HUES64 (cell line): ENCODE data around the gene GALNT14.

Experiments
- H3K27ac ChIP-seq: 2 replicates; pipeline ENCODE4 v1.7.0; 2013; ENCODE audit warnings: low read depth, low read length, inconsistent platforms
- H3K27me3 ChIP-seq: 2 replicates; pipeline ENCODE4 v1.6.1; 2013; ENCODE audit warnings: mild to moderate bottlenecking, low read length; ENCODE audit not compliant: insufficient read depth
- H3K36me3 ChIP-seq: 2 replicates; pipeline ENCODE4 v1.6.1; 2013; ENCODE audit warnings: mild to moderate bottlenecking, low read length; ENCODE audit not compliant: insufficient read depth
- H3K4me1 ChIP-seq: 2 replicates; pipeline ENCODE4 v1.6.1; 2013; ENCODE audit warnings: mild to moderate bottlenecking, low read length, moderate library complexity; ENCODE audit not compliant: insufficient read depth
- H3K4me3 ChIP-seq: 2 replicates; pipeline ENCODE4 v1.5.1; 2013; ENCODE audit warnings: mild to moderate bottlenecking, low read length, moderate library complexity
- H3K9ac ChIP-seq: 2 replicates; pipeline ENCODE4 v1.6.1; 2013; ENCODE audit warnings: mild to moderate bottlenecking, low read depth, low read length
- H3K9me3 ChIP-seq: 2 replicates; pipeline ENCODE4 v1.6.1; 2013; ENCODE audit warnings: low read depth, low read length; ENCODE audit not compliant: insufficient read depth
- WGBS: fragments of 150-250, 120-280 bp; methylation state at CpG from one replicate; pipeline ENCODE4 v1.1.7; 2013; ENCODE audit warnings: missing lambda C conversion rate; 5-methylcytosine and 5-hydroxymethylcytosine counted together

The GALNT14 gene

GRCh38 chr2:30987566-30987965 is 150.7 kb downstream of the GALNT14 start:
- no peak overlapping the region for H3K4me3 ChIP-seq
- no peak overlapping the region for H3K27ac ChIP-seq
- H3K9me3 ChIP-seq: no peaks in the 10 kb centered on the region
- H3K9ac ChIP-seq: no peak overlapping the region
- 63% methylated on average over 6 of the region's 6 CpGs for WGBS
- H3K36me3 ChIP-seq: no peaks in the 10 kb centered on the region
- no peaks in the 10 kb centered on the region for H3K4me1 ChIP-seq
- H3K27me3 ChIP-seq: no peaks in the 10 kb centered on the region

DNA sequence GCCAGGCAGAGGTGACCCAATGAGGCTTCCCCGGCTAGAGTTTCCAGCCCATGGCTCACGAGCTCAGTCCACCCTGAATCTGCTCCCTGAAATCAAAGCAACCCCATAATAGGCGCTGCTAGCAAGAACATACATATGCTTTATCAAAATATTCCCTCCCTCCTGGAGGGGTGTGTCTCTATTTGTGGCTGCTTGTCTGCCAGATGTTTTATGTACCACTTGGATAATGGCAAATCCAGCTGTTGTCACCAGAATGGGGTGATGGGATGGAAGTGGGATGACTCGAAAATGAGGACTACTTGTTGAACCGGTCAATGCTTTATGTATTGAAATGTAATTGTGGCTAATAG is 152.0 kb downstream of the GALNT14 start:
- Histone ChIP-seq H3K27me3 (no peaks in the 10 kb centered on the region), H3K9ac (no peak overlapping the region), H3K4me1 (peaks cover 5% of the 10 kb centered on the region; the same call in 1 of the 2 replicates), H3K27ac (no peak overlapping the region), H3K4me3 (no peak overlapping the region), H3K36me3 (no peaks in the 10 kb centered on the region), H3K9me3 (no peaks in the 10 kb centered on the region)
- WGBS: 93% methylated on average over 5 of the region's 5 CpGs

- H3K36me3 ChIP-seq: no peaks in the 10 kb centered on the region
- no peak overlapping the region for H3K27ac ChIP-seq
- no peak overlapping the region for H3K4me3 ChIP-seq
- H3K4me1 ChIP-seq: peaks cover 6% of the 10 kb centered on the region; the same call in 1 of the 2 replicates
- no peaks in the 10 kb centered on the region for H3K27me3 ChIP-seq
- no peak overlapping the region for H3K9ac ChIP-seq
- 88% methylated on average over 9 of the region's 9 CpGs for WGBS
- no peaks in the 10 kb centered on the region for H3K9me3 ChIP-seq
These were observed 152.6 kb downstream of the GALNT14 start for GRCh38 chr2:30985493-30986230.

DNA sequence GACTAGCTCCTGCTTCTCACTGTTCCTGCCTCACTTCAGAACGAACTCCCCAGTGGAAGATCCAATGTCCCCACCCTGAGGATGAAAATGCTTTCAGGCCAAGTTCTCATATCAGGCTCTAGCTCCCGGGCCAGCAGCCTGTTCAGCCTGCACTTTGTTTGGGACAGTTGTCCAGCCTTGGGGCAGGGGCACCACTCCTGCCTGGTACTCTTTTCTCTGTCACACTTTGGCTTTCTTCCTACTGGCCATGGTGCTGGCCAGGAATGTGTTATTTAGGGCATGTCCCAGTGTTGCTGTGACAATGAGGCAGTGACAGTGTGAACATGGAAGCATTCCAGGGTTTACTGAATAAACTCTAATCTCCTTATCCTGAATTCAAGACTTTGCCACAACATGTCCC is 154.1 kb downstream of the GALNT14 start:
- WGBS: 91% methylated on average over 2 of the region's 2 CpGs
- no peak overlapping the region for H3K4me3 ChIP-seq
- H3K9ac ChIP-seq: no peak overlapping the region
- H3K27ac ChIP-seq: no peak overlapping the region
- H3K9me3 ChIP-seq: no peaks in the 10 kb centered on the region
- peaks cover 6% of the 10 kb centered on the region; the same call in 1 of the 2 replicates for H3K4me1 ChIP-seq
- no peaks in the 10 kb centered on the region for H3K27me3 ChIP-seq
- no peaks in the 10 kb centered on the region for H3K36me3 ChIP-seq

DNA sequence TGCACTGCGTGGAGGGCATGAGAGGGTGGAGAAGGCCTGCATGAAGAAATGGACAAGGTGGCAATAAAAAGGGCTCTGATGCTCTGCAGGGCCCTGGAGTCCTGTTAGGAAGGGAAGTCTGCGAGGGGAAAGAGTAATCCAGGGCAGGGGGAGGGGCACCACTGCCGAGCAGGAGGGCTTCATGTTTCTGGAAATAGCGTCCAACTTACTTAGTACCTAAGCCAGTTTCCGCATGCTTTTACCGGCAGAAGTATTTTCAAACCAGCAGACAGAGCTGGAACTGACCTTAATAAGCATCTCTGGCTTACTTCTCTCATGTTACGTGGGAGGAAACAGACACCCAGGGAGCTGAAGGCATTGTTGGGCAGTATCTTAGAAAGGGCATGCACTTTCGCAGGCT is 156.7 kb downstream of the GALNT14 start:
- Histone ChIP-seq H3K4me1 (peaks cover 6% of the 10 kb centered on the region; the same call in 1 of the 2 replicates), H3K4me3 (no peak overlapping the region), H3K27me3 (no peaks in the 10 kb centered on the region), H3K36me3 (no peaks in the 10 kb centered on the region), H3K27ac (no peak overlapping the region), H3K9ac (no peak overlapping the region), H3K9me3 (no peaks in the 10 kb centered on the region)
- 79% methylated on average over 8 of the region's 8 CpGs for WGBS

GRCh38 chr2:30981096-30981495 is 157.1 kb downstream of the GALNT14 start:
- Histone ChIP-seq H3K36me3 (no peaks in the 10 kb centered on the region), H3K9me3 (no peaks in the 10 kb centered on the region), H3K9ac (no peak overlapping the region), H3K4me3 (no peak overlapping the region), H3K27me3 (no peaks in the 10 kb centered on the region), H3K27ac (no peak overlapping the region), H3K4me1 (peaks cover 6% of the 10 kb centered on the region; the same call in 1 of the 2 replicates)
- WGBS: 90% methylated on average over 3 of the region's 3 CpGs

GRCh38 chr2:30979822-30980245 is 158.4 kb downstream of the GALNT14 start:
- Histone ChIP-seq H3K27me3 (no peaks in the 10 kb centered on the region), H3K9ac (no peak overlapping the region), H3K36me3 (no peaks in the 10 kb centered on the region), H3K4me3 (no peak overlapping the region), H3K27ac (no peak overlapping the region), H3K4me1 (peaks cover 6% of the 10 kb centered on the region; the same call in 1 of the 2 replicates), H3K9me3 (no peaks in the 10 kb centered on the region)
- 88% methylated on average over 6 of the region's 6 CpGs for WGBS

DNA sequence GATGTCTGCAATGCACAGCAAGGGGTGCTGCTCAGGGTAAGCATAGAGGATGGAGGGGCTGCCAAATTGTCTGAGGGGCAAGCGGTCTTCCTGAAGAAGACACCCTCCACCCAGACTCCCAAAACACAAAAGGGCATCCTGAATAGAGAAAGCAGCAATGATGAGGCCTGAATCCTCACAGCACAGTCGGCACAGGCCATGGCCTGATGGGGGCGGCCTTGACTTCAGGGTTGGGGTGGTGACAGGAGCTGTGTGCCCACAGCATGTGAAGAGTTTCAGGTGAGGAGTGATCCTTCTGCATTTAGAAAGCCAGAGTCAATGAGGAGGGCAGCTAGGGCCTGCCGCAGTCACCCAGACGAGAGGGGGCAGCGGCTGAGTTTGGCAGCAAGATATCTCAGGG is 159.4 kb downstream of the GALNT14 start:
- Histone ChIP-seq H3K27me3 (no peaks in the 10 kb centered on the region), H3K9me3 (no peaks in the 10 kb centered on the region), H3K36me3 (no peaks in the 10 kb centered on the region), H3K27ac (no peak overlapping the region), H3K4me1 (peaks cover 6% of the 10 kb centered on the region; the same call in 1 of the 2 replicates), H3K4me3 (no peak overlapping the region), H3K9ac (no peak overlapping the region)
- 94% methylated on average over 6 of the region's 6 CpGs for WGBS

- no peak overlapping the region for H3K4me3 ChIP-seq
- H3K9me3 ChIP-seq: no peaks in the 10 kb centered on the region
- no peaks in the 10 kb centered on the region for H3K36me3 ChIP-seq
- no peak overlapping the region for H3K27ac ChIP-seq
- H3K27me3 ChIP-seq: no peaks in the 10 kb centered on the region
- WGBS: 87% methylated on average over 5 of the region's 5 CpGs
- peaks cover 6% of the 10 kb centered on the region; the same call in 1 of the 2 replicates for H3K4me1 ChIP-seq
- H3K9ac ChIP-seq: no peak overlapping the region
These were observed 160.2 kb downstream of the GALNT14 start for GRCh38 chr2:30978044-30978443.

GRCh38 chr2:30975156-30975555 is 163.1 kb downstream of the GALNT14 start:
- H3K27ac ChIP-seq: no peak overlapping the region
- 96% methylated on average over 3 of the region's 3 CpGs for WGBS
- H3K9me3 ChIP-seq: no peaks in the 10 kb centered on the region
- no peaks in the 10 kb centered on the region for H3K27me3 ChIP-seq
- no peaks in the 10 kb centered on the region for H3K4me1 ChIP-seq
- H3K4me3 ChIP-seq: no peak overlapping the region
- no peaks in the 10 kb centered on the region for H3K36me3 ChIP-seq
- no peak overlapping the region for H3K9ac ChIP-seq

- Histone ChIP-seq H3K4me3 (no peak overlapping the region), H3K27me3 (no peaks in the 10 kb centered on the region), H3K36me3 (no peaks in the 10 kb centered on the region), H3K4me1 (no peaks in the 10 kb centered on the region), H3K9me3 (no peaks in the 10 kb centered on the region), H3K27ac (no peak overlapping the region), H3K9ac (no peak overlapping the region)
- WGBS: 89% methylated on average over 5 of the region's 5 CpGs
These were observed 163.7 kb downstream of the GALNT14 start for GRCh38 chr2:30974554-30974953.

DNA sequence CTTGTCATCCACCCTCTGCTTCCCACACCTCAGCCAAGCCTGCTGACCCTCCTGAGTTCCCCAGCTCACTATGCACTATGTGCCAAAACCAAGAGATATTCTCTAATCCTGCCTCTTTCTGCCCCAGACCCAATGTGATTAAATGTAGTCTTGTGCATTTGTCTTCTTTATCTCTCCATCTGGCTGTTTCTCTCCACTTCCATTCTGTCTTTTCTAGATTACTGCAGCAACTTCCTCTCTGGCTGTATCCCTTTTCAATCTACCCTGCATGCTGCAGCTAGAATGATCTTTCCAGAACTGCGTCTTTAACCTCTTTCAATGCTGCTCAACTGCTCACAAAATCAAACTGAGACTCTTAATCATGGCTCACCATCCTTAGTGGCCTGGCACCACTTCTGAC is 164.1 kb downstream of the GALNT14 start:
- H3K9me3 ChIP-seq: no peaks in the 10 kb centered on the region
- H3K36me3 ChIP-seq: no peaks in the 10 kb centered on the region
- no peaks in the 10 kb centered on the region for H3K27me3 ChIP-seq
- no peaks in the 10 kb centered on the region for H3K4me1 ChIP-seq
- H3K9ac ChIP-seq: no peak overlapping the region
- 91% methylated on average over 1 of the region's 1 CpG for WGBS
- H3K27ac ChIP-seq: no peak overlapping the region
- no peak overlapping the region for H3K4me3 ChIP-seq
